ENCODE measurements around the gene LINS1. TPM values are rescaled to one million over a fixed set of nuclear protein-coding genes. Genes with fewer than 3 reads are reported as not detected.

Gene LINS1
- total and polyA plus RNA-seq, 11 donors: 3.1 to 11.8 (median 8.1) TPM

GRCh38 chr15:100565591-100565990 lies 36.4 kb downstream of the LINS1 start:
- peaks cover 0 to 29% (median 24%) of the 10 kb centered on the region in 9 donors for H3K36me3 ChIP-seq
- intact Hi-C loops (cut with DNase I): loop anchor here in 2 of 10 donors (10.0 kb wide), 2 partner anchors 131 to 631 kb away; no protein-coding TSS in a partner anchor
- H3K9me3 ChIP-seq: no peaks in the 10 kb centered on the region
- no peak overlapping the region for H3K27ac ChIP-seq
- H3K4me3 ChIP-seq: no peak overlapping the region
- 85 to 91% (median 88%) methylated on average over 3 of the region's 3 CpGs for WGBS, 4 donors
- no peak for TF ChIP-seq POLR2A (IDR thresholded peaks at IDR 0.05)
- TF ChIP-seq, protein P1, sequence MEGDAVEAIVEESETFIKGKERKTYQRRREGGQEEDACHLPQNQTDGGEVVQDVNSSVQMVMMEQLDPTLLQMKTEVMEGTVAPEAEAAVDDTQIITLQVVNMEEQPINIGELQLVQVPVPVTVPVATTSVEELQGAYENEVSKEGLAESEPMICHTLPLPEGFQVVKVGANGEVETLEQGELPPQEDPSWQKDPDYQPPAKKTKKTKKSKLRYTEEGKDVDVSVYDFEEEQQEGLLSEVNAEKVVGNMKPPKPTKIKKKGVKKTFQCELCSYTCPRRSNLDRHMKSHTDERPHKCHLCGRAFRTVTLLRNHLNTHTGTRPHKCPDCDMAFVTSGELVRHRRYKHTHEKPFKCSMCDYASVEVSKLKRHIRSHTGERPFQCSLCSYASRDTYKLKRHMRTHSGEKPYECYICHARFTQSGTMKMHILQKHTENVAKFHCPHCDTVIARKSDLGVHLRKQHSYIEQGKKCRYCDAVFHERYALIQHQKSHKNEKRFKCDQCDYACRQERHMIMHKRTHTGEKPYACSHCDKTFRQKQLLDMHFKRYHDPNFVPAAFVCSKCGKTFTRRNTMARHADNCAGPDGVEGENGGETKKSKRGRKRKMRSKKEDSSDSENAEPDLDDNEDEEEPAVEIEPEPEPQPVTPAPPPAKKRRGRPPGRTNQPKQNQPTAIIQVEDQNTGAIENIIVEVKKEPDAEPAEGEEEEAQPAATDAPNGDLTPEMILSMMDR (IDR thresholded peaks at IDR 0.05): no peak
- H3K4me1 ChIP-seq: no peaks in the 10 kb centered on the region
- DNase-seq (no peak), ATAC-seq (no peak)
- no peaks in the 10 kb centered on the region for H3K27me3 ChIP-seq

DNA sequence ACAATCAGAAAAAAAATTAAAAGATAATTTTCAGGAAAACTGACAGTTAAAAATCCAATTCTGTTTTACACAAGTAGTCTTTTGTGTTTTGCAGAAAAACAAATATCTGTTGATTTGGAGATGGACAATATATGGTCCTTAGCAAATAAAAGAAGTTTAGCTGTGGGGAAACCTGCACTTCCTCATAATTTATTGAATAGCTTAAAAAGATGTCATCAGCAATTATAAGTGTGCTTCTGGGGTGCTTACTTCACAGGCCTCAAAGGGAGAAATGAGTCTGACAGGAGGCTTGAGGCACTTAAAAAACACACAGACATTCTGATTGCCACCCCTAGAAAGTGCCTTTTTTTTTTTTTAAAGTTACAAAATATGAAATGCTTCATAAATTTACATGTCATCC lies 41.7 kb downstream of the LINS1 start:
- no peak for TF ChIP-seq POLR2A (IDR thresholded peaks at IDR 0.05)
- TF ChIP-seq, protein P1 (IDR thresholded peaks at IDR 0.05): no peak
- Histone ChIP-seq H3K4me3 (no peak overlapping the region), H3K9me3 (no peaks in the 10 kb centered on the region), H3K27me3 (no peaks in the 10 kb centered on the region), H3K4me1 (no peaks in the 10 kb centered on the region), H3K27ac (no peak overlapping the region), H3K36me3 (no peaks in the 10 kb centered on the region)
- intact Hi-C loops (cut with DNase I): loop anchor here in 2 of 10 donors (10.0 kb wide), 2 partner anchors 126 to 626 kb away; no protein-coding TSS in a partner anchor
- ATAC-seq (no peak), DNase-seq (no peak)

DNA sequence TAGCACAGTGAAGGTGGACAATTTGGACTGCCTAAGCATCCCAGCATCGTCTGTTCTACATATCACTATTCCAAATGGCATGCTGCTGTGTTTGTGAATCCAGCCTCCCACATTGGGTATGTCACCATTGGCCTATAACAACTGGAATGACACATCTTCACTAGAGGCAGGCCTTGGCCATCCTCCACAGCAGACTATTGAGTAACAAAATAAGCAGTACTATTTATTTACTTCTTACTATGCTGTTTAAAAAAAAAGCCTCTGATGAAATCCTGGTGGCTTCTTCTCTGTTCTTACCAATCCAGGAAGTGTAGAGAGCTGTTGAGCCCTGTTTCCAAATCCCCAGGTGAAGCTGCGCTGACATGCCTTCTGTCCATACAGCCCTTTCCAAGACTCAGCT lies 42.7 kb downstream of the LINS1 start:
- TF ChIP-seq, protein P1 (IDR thresholded peaks at IDR 0.05): no peak
- TF ChIP-seq POLR2A (IDR thresholded peaks at IDR 0.05): no peak
- intact Hi-C loops (cut with DNase I): no loop called here
- DNase-seq (peak in 1 of 5 donors; percentile 32), ATAC-seq (peak in 2 of 4 donors; percentile 27 to 42)
- Histone ChIP-seq H3K27me3 (no peaks in the 10 kb centered on the region), H3K9me3 (no peaks in the 10 kb centered on the region), H3K36me3 (no peaks in the 10 kb centered on the region), H3K27ac (no peak overlapping the region), H3K4me1 (no peaks in the 10 kb centered on the region), H3K4me3 (no peak overlapping the region)
- 79 to 100% (median 87%) methylated on average over 2 of the region's 2 CpGs for WGBS, 4 donors

- H3K9me3 ChIP-seq: no peaks in the 10 kb centered on the region
- ATAC-seq (peak in 1 of 4 donors; percentile 33), DNase-seq (peak in 1 of 5 donors; percentile 64)
- WGBS, 4 donors: 94 to 96% (median 95%) methylated on average over 21 to 50 of the region's 50 CpGs
- intact Hi-C loops (cut with DNase I): no loop called here
- no peak overlapping the region for H3K4me3 ChIP-seq
- no peaks in the 10 kb centered on the region for H3K4me1 ChIP-seq
- no peak overlapping the region for H3K27ac ChIP-seq
- H3K36me3 ChIP-seq: no peaks in the 10 kb centered on the region
- TF ChIP-seq, protein P1 (IDR thresholded peaks at IDR 0.05): no peak
- no peak for TF ChIP-seq POLR2A (IDR thresholded peaks at IDR 0.05)
- no peaks in the 10 kb centered on the region for H3K27me3 ChIP-seq
These were observed 43.2 kb downstream of the LINS1 start for GRCh38 chr15:100558771-100559254.
